Measurements from ENCODE around the gene SIAH3.

DNA sequence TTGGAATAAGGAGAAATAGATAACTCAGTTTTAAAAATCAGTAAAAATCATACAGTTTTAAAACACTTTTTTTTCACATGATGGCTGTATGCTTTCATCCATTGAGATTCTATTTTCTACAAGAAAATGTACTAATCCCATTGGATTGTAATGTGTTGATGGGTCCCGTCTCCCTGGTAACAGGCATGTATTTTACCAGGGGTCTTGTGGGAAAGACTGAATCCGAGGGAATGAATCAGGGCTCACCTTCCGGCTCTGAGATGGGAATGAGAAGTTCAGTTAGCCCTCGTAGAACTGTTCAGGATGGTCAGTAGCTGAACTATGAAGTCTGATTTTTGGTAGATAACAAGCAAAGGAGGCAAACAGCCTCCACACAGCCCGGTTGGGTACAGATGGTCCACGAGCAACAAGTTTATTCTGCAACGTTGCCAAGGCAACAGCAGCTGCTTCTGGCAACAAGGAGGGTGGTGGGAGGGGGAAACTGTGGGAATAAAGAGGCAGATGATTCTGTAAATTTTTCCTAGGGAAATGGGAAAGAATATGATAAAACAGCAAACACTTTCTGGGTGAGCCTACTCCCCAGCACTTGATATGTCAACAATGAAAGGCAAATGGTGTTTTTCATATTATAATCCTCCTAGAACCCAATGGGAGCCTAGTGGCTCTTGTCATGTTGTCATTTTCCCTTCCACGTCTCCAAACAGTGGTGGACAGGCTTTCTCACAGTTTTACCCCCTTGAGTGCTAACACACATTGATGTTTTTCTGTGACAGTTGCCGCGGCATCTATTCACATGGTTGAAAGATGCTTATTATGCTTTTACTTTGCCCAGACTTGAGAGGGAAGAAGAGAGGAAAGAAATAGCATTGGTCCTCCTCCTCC lies 12.4 kb upstream of the SIAH3 start:
- TF ChIP-seq EZH2 (IDR thresholded peaks at IDR 0.05; ENCODE audit: borderline replicate concordance, low read length), result no peak
- TF ChIP-seq, protein P1, sequence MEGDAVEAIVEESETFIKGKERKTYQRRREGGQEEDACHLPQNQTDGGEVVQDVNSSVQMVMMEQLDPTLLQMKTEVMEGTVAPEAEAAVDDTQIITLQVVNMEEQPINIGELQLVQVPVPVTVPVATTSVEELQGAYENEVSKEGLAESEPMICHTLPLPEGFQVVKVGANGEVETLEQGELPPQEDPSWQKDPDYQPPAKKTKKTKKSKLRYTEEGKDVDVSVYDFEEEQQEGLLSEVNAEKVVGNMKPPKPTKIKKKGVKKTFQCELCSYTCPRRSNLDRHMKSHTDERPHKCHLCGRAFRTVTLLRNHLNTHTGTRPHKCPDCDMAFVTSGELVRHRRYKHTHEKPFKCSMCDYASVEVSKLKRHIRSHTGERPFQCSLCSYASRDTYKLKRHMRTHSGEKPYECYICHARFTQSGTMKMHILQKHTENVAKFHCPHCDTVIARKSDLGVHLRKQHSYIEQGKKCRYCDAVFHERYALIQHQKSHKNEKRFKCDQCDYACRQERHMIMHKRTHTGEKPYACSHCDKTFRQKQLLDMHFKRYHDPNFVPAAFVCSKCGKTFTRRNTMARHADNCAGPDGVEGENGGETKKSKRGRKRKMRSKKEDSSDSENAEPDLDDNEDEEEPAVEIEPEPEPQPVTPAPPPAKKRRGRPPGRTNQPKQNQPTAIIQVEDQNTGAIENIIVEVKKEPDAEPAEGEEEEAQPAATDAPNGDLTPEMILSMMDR (IDR thresholded peaks at IDR 0.05; ENCODE audit: low read length), result no peak
